ENCODE data around the gene AP1S2. TPM values are rescaled to one million over a fixed set of nuclear protein-coding genes. Genes with fewer than 3 reads are reported as not detected.

Gene AP1S2
- total and polyA plus RNA-seq, 2 donors from 2014 or later: 13.7 to 28.7 TPM

DNA sequence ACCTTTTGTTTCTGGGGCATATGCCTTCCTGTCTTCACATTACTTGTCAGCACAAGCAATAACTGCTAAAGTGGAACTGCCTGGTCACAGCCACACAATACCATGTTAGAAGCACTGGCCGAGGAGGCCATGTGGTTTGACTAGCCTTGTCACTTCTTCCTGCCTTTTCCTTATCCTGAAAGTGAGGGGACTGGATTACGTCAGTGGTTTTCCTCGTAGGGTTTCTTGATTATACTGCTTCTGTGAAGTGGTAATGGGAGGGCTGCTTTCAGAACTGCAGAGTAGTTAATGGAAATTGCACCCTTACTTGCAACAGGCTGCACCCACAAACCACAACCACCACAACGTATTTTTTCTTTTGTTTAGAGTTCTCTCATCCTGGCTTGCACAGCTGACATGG lies 37.7 kb downstream of the AP1S2 start:
- no peaks in the 10 kb centered on the region for H3K9me3 ChIP-seq (ENCODE audit: control insufficient read depth in 2 of 3, insufficient read depth in 1 of 3, low read length in 3 of 3)
- DNase-seq (no peak), FAIRE-seq (no peak)
- no peaks in the 10 kb centered on the region for H3K4me1 ChIP-seq (ENCODE audit: control insufficient read depth in 2 of 3, insufficient read depth in 2 of 3, low read depth in 1 of 3, low read length in 3 of 3)
- no peak overlapping the region for H3K9ac ChIP-seq (ENCODE audit: low read length in 3 of 3)
- no peaks in the 10 kb centered on the region for H3K27me3 ChIP-seq (ENCODE audit: control insufficient read depth, insufficient read depth, low read length)
- intact Hi-C loops (cut with DNase I): no loop called here
- peaks cover 0 to 13% (median 3%) of the 10 kb centered on the region in 3 donors for H3K36me3 ChIP-seq (ENCODE audit: control insufficient read depth in 2 of 3, insufficient read depth in 3 of 3, low read length in 3 of 3)
- no peak overlapping the region for H3K27ac ChIP-seq (ENCODE audit: low read depth in 2 of 2, low read length in 2 of 2)
- H3K4me3 ChIP-seq (ENCODE audit: low read length in 3 of 3): no peak overlapping the region
- TF ChIP-seq, protein P1, sequence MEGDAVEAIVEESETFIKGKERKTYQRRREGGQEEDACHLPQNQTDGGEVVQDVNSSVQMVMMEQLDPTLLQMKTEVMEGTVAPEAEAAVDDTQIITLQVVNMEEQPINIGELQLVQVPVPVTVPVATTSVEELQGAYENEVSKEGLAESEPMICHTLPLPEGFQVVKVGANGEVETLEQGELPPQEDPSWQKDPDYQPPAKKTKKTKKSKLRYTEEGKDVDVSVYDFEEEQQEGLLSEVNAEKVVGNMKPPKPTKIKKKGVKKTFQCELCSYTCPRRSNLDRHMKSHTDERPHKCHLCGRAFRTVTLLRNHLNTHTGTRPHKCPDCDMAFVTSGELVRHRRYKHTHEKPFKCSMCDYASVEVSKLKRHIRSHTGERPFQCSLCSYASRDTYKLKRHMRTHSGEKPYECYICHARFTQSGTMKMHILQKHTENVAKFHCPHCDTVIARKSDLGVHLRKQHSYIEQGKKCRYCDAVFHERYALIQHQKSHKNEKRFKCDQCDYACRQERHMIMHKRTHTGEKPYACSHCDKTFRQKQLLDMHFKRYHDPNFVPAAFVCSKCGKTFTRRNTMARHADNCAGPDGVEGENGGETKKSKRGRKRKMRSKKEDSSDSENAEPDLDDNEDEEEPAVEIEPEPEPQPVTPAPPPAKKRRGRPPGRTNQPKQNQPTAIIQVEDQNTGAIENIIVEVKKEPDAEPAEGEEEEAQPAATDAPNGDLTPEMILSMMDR (IDR thresholded peaks at IDR 0.05; ENCODE audit: borderline replicate concordance, extremely low read depth, insufficient read depth): no peak

GRCh38 chrX:15816438-15816809 lies 38.2 kb downstream of the AP1S2 start:
- no peaks in the 10 kb centered on the region for H3K9me3 ChIP-seq (ENCODE audit: control insufficient read depth in 2 of 3, insufficient read depth in 1 of 3, low read length in 3 of 3)
- intact Hi-C loops (cut with DNase I): no loop called here
- H3K36me3 ChIP-seq (ENCODE audit: control insufficient read depth in 2 of 3, insufficient read depth in 3 of 3, low read length in 3 of 3): peaks cover 0 to 13% (median 3%) of the 10 kb centered on the region in 3 donors
- H3K27me3 ChIP-seq (ENCODE audit: control insufficient read depth, insufficient read depth, low read length): no peaks in the 10 kb centered on the region
- no peaks in the 10 kb centered on the region for H3K4me1 ChIP-seq (ENCODE audit: control insufficient read depth in 2 of 3, insufficient read depth in 2 of 3, low read depth in 1 of 3, low read length in 3 of 3)
- H3K9ac ChIP-seq (ENCODE audit: low read length in 3 of 3): no peak overlapping the region
- H3K27ac ChIP-seq (ENCODE audit: low read depth in 2 of 2, low read length in 2 of 2): no peak overlapping the region
- DNase-seq (no peak), FAIRE-seq (no peak)
- no peak overlapping the region for H3K4me3 ChIP-seq (ENCODE audit: low read length in 3 of 3)
- TF ChIP-seq, protein P1 (IDR thresholded peaks at IDR 0.05; ENCODE audit: borderline replicate concordance, extremely low read depth, insufficient read depth): no peak

DNA sequence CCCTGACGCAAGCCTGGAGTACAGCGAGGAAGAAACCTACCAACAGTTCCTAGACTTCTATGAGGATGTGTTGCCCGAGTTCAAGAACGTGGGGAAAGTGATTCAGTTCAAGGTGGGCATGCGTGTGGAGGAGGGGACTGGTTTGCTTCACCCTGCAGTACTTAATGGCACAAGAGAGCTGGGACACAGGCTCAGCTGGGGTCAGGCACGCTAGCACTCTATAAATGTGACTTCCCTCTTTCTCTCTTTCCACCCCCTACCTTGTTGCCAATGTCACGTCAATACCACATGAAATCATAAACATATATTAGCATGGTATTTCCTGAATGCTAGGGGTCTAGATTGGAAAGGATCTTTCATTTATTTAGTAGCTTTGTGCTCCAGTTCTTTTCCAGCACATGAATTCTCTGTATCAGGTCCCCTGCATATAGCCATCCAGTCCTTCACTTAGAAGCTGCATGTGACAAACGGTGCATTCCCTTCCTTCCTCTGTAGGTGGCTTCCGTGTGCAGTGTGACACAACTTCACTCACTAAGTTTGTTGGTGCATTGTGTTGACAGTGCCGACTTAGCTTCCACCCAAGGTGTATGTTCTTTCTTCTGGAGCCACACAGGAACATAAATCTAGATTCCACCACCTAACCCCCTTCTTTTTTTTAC lies 38.7 kb downstream of the AP1S2 start:
- FAIRE-seq (no peak), DNase-seq (peak in 3 of 5 donors; percentile 13 to 33 (median 26))
- H3K27me3 ChIP-seq (ENCODE audit: control insufficient read depth, insufficient read depth, low read length): no peaks in the 10 kb centered on the region
- H3K4me3 ChIP-seq (ENCODE audit: low read length in 3 of 3): no peak overlapping the region
- H3K4me1 ChIP-seq (ENCODE audit: control insufficient read depth in 2 of 3, insufficient read depth in 2 of 3, low read depth in 1 of 3, low read length in 3 of 3): no peaks in the 10 kb centered on the region
- H3K9me3 ChIP-seq (ENCODE audit: control insufficient read depth in 2 of 3, insufficient read depth in 1 of 3, low read length in 3 of 3): no peaks in the 10 kb centered on the region
- TF ChIP-seq, protein P1 (IDR thresholded peaks at IDR 0.05; ENCODE audit: borderline replicate concordance, extremely low read depth, insufficient read depth): no peak
- H3K36me3 ChIP-seq (ENCODE audit: control insufficient read depth in 2 of 3, insufficient read depth in 3 of 3, low read length in 3 of 3): peaks cover 0 to 12% (median 3%) of the 10 kb centered on the region in 3 donors
- no peak overlapping the region for H3K27ac ChIP-seq (ENCODE audit: low read depth in 2 of 2, low read length in 2 of 2)
- H3K9ac ChIP-seq (ENCODE audit: low read length in 3 of 3): no peak overlapping the region
- intact Hi-C loops (cut with DNase I): no loop called here

Measured in kidney (tissue), 14 donors.